HepG2 (cell line): Measurements from ENCODE around the gene RAD51C. TPM values are rescaled to one million over a fixed set of nuclear protein-coding genes. Genes with fewer than 3 reads are reported as not detected.
A peak's percentile ranks its signal among the peaks of the same experiment; 100 is the strongest.

Experiments
- CHD4 ChIP-seq: fragments of 200-600 bp; sonication (generic); IDR thresholded peaks from 2 replicates; pipeline ENCODE4 v1.7.0; 2017; ENCODE audit warnings: mild to moderate bottlenecking, low read length, borderline replicate concordance
- DRAP1 ChIP-seq: IDR thresholded peaks from 2 replicates; pipeline ENCODE4 v1.6.1; 2016; ENCODE audit warnings: missing genetic modification reagents, missing compliant biosample characterization
- FOSL1 ChIP-seq: sonication (generic); formaldehyde crosslinking; IDR thresholded peaks from 2 replicates; pipeline ENCODE4 v1.9.0; 2021; ENCODE audit warnings: missing genetic modification reagents, borderline replicate concordance
- GTF2F1 ChIP-seq: fragments of 150-350 bp; IDR thresholded peaks from 2 replicates; pipeline ENCODE4 v1.6.1; 2014; ENCODE audit warnings: low read length
- HNRNPUL1 ChIP-seq: fragments of 200-400 bp; formaldehyde crosslinking; IDR thresholded peaks from 2 replicates; pipeline ENCODE4 v1.6.1; 2017; ENCODE audit warnings: low read depth, mild to moderate bottlenecking, low read length, moderate library complexity
- JUNB ChIP-seq: sonication (generic); formaldehyde crosslinking; IDR thresholded peaks from 2 replicates; pipeline ENCODE4 v1.8.0; 2022; ENCODE audit warnings: missing genetic modification reagents, mild to moderate bottlenecking, borderline replicate concordance
- KAT2B ChIP-seq: fragments of 150-350 bp; IDR thresholded peaks from 2 replicates; pipeline ENCODE4 v1.6.1; 2014; ENCODE audit warnings: low read depth, low read length, borderline replicate concordance
- KMT2B ChIP-seq: IDR thresholded peaks from 2 replicates; pipeline ENCODE4 v1.6.1; 2016; ENCODE audit warnings: missing genetic modification reagents, missing compliant biosample characterization
- MED13 ChIP-seq: sonication (generic); formaldehyde crosslinking; IDR thresholded peaks from 2 replicates; pipeline ENCODE4 v1.5.0; 2020; ENCODE audit warnings: missing genetic modification reagents
- MTERF4 ChIP-seq: sonication (generic); formaldehyde crosslinking; IDR thresholded peaks from 2 replicates; pipeline ENCODE4 v1.8.0; 2023; ENCODE audit warnings: mild to moderate bottlenecking, missing genetic modification reagents
- NKX3-1 ChIP-seq: sonication (generic); formaldehyde crosslinking; IDR thresholded peaks from 2 replicates; pipeline ENCODE4 v1.5.0; 2020; ENCODE audit warnings: missing genetic modification reagents
- SP2 ChIP-seq: sonication (generic); formaldehyde crosslinking; IDR thresholded peaks from 2 replicates; pipeline ENCODE4 v1.5.1; 2020; ENCODE audit warnings: mild to moderate bottlenecking, missing genetic modification reagents
- THAP8 ChIP-seq: sonication (generic); formaldehyde crosslinking; IDR thresholded peaks from 2 replicates; pipeline ENCODE4 v1.5.1; 2020; ENCODE audit warnings: missing genetic modification reagents, mild to moderate bottlenecking, borderline replicate concordance
- ZBTB14 ChIP-seq: sonication (generic); formaldehyde crosslinking; IDR thresholded peaks from 2 replicates; pipeline ENCODE4 v1.4.0; 2020; ENCODE audit warnings: missing genetic modification reagents
- ZC3H13 ChIP-seq: sonication (generic); formaldehyde crosslinking; IDR thresholded peaks from 2 replicates; pipeline ENCODE4 v1.8.1; 2023; ENCODE audit warnings: mild to moderate bottlenecking, missing genetic modification reagents, moderate library complexity
- ZEB1 ChIP-seq: IDR thresholded peaks from 2 replicates; pipeline ENCODE4 v1.6.1; 2012; ENCODE audit warnings: mild to moderate bottlenecking, low read depth, inconsistent platforms; ENCODE audit not compliant: insufficient replicate concordance
- ZFAT ChIP-seq: sonication (generic); formaldehyde crosslinking; conservative IDR thresholded peaks from 2 replicates; pipeline ENCODE4 v1.8.1; 2023; ENCODE audit warnings: missing genetic modification reagents, inconsistent platforms
- ZFY ChIP-seq: sonication (generic); formaldehyde crosslinking; IDR thresholded peaks from 2 replicates; pipeline ENCODE4 v1.4.0; 2020; ENCODE audit warnings: missing genetic modification reagents
- ZNF280D ChIP-seq: sonication (generic); formaldehyde crosslinking; IDR thresholded peaks from 2 replicates; pipeline ENCODE4 v1.5.1; 2020; ENCODE audit warnings: mild to moderate bottlenecking, missing genetic modification reagents
- ZNF383 ChIP-seq: sonication (generic); formaldehyde crosslinking; IDR thresholded peaks from 2 replicates; pipeline ENCODE4 v1.4.0; 2020; ENCODE audit warnings: missing genetic modification reagents, mild to moderate bottlenecking, borderline replicate concordance
- ZNF629 ChIP-seq: sonication (generic); formaldehyde crosslinking; conservative IDR thresholded peaks from 2 replicates; pipeline ENCODE4 v1.5.0; 2020; ENCODE audit warnings: missing genetic modification reagents
- ZNF737 ChIP-seq: sonication (generic); formaldehyde crosslinking; IDR thresholded peaks from 2 replicates; pipeline ENCODE4 v1.5.0; 2020; ENCODE audit warnings: missing genetic modification reagents, mild to moderate bottlenecking, borderline replicate concordance
- ZNF766 ChIP-seq: sonication (generic); formaldehyde crosslinking; IDR thresholded peaks from 2 replicates; pipeline ENCODE4 v1.5.0; 2020; ENCODE audit warnings: missing genetic modification reagents, borderline replicate concordance
- ZNF776 ChIP-seq: sonication (generic); formaldehyde crosslinking; IDR thresholded peaks from 2 replicates; pipeline ENCODE4 v1.4.0; 2020; ENCODE audit warnings: mild to moderate bottlenecking, missing genetic modification reagents
- polyA plus RNA-seq, 8 experiments: library from polyadenylated mRNA; depleted of rRNA in 3 of 8; stranded (reverse) in 7 of 8; unstranded in 1 of 8; fragments of >200 nt; fragmentation: Illumina TruSeq in 4 of 8; extraction: Trizol in 4 of 8; gene quantifications; 2 replicates each; pipeline versions ENCODE4 v1.2.1 to v1.2.3, GENCODE V29; 2011 to 2016; ENCODE audit warnings: low read depth in 4 of 8, missing spikeins in 1 of 8, mixed read lengths in 1 of 8; ENCODE audit not compliant: insufficient read depth in 1 of 8
- total RNA-seq, 5 experiments: library from RNA; depleted of rRNA; stranded (reverse); fragments of >200 nt; fragmentation: Illumina TruSeq; extraction: Trizol; gene quantifications; 2 replicates each; pipeline ENCODE4 v1.2.3, GENCODE V29; 2016; ENCODE audit warnings: low read depth in 1 of 5

RAD51C gene
- total and polyA plus RNA-seq, 2 of the 13 experiments (the other 11 are each of a cell fraction or from before 2014, with no cell fraction given): 38.5 to 106 TPM

- no peak for TF ChIP-seq GTF2F1
- TF ChIP-seq ZNF737 (CRISPR knock-in tag): no peak
- TF ChIP-seq ZBTB14 (CRISPR knock-in tag): 0 out of 2 replicates have a peak, but pooled peaks have one; percentile 33
- TF ChIP-seq SP2 (CRISPR knock-in tag): no peak
- TF ChIP-seq ZNF776 (CRISPR knock-in tag): peak; percentile 79
- TF ChIP-seq NKX3-1: peak; percentile 99
- peak; percentile 25; the same call in 1 of the 2 replicates for TF ChIP-seq MTERF4
- TF ChIP-seq ZEB1: no peak
- peak; percentile 82 for TF ChIP-seq MED13 (CRISPR knock-in tag)
- TF ChIP-seq ZNF383 (CRISPR knock-in tag): peak; percentile 90; the same call in 1 of the 2 replicates
- peak; percentile 81; the same call in 1 of the 2 replicates for TF ChIP-seq ZFAT (CRISPR knock-in tag)
- TF ChIP-seq ZNF629 (CRISPR knock-in tag): peak; percentile 24; the same call in 1 of the 2 replicates
- TF ChIP-seq ZNF280D (CRISPR knock-in tag): peak; percentile 82; the same call in 1 of the 2 replicates
- TF ChIP-seq THAP8 (CRISPR knock-in tag): 0 out of 2 replicates have a peak, but pooled peaks have one; percentile 23
- no peak for TF ChIP-seq JUNB
- peak; percentile 78 for TF ChIP-seq DRAP1 (CRISPR knock-in tag)
- 0 out of 2 replicates have a peak, but pooled peaks have one; percentile 11 for TF ChIP-seq ZC3H13
- peak; percentile 60 for TF ChIP-seq FOSL1
- TF ChIP-seq CHD4: no peak; the same call in 1 of the 2 replicates
- no peak for TF ChIP-seq KAT2B
- TF ChIP-seq HNRNPUL1: no peak
- peak; percentile 95 for TF ChIP-seq KMT2B (CRISPR knock-in tag)
- peak; percentile 99 for TF ChIP-seq ZFY (CRISPR knock-in tag)
- TF ChIP-seq ZNF766 (CRISPR knock-in tag): peak; percentile 99
Measured at GRCh38 chr17:58692239-58693055, at the start of gene RAD51C (continued).
